HG02588 (cell line): ENCODE results near the gene MPPED1.

Experiments
- ATAC-seq: cut with Tn5 transposase; IDR thresholded peaks from one replicate; pipeline ENCODE4 v1.9.1; 2021; ENCODE audit warnings: mild to moderate bottlenecking, moderate library complexity; ENCODE audit not compliant: unreplicated experiment

Gene MPPED1

GRCh38 chr22:43535741-43536140, 123.9 kb downstream of the MPPED1 start:
- ATAC-seq: no peak

DNA sequence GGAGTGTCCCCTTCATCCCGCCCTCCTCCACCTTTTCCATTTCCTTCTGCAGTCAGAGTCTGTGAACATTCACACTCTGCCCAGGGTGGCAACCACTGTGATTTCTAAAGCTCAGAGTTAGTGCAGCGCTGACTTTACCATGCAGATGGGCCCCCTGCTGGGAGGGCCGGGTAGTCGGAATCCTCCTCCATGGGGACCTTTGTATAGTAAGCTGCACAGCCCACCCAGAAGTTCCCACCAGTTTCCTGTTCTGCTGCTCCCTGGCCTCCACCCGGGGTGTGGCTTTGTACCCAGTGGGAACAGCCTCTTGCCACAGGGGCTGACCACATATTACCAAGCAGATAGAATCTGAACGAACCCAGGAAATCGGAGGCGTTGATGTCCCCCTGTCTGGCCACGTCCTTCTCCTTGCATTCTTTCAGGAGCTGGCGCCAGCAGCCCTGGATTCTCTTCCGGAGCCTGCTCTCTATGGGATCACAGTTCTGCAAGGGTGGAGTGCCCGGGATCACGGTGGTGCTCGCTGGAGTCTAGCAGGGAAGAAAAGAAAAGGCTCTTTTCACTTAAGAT, 125.3 kb downstream of the MPPED1 start:
- no peak for ATAC-seq

DNA sequence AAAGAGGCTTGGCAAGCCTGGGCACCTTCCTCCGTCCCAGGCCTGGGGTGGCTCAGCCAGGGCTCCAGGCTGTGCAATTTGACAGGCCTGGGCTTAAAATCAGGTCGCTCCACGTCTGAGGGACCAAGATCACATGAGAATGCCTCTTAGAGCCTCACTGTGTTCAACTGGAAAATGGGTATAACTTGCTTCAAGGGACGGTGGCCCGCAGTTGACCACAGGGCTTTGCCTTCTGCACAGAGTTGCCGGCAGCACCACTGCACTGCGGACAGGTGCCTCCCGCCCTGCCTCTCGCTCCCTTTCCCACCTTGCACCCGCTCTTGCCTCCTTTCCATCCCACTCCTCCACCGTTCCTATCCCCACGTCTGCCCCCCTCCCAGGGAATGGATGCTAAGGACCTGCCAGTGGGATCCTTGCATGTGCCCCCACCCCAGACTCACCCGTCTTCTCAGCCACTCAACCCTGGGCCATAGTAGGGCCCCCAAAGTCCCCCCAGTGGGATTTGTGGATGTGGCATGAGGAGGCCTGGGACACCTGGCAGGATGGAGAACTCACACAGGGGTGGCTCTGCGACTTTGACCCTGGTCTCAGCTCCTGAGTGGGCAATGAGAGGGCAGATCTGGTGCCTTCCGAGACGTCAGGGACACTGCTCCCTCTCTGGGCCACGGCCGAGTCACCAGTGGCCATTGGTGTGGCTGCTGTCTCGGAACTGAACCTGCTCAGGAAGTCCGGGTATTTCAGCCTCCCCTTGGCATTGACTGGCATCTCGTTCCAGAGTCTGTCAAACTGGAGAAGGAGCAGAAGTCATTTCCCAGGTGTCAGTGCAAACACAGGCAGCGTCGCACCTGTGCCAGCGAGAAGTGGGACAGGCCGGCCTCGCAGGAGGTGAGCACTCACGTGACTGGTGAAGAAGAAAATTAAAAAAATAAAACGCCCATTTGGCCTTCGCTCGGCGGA, 128.0 kb downstream of the MPPED1 start:
- ATAC-seq: no peak

DNA sequence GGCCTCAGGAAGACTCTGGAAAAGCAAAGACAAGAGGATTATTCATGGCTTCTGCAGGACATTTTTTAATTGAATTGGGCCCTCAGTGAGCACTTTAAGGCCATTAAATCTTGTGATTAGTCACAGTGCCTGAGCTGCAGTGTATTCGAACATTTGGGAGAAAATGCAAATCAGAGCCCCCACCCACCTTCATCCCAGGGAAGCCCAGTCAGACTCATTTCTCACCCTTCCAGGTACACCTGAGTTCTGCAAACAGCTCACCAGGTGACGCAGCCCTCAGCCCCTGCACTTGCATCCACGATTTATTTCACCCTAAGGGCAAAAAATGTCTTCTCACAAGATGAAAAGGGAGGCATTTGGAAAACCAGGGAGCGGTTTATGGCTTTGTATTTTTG, 128.7 kb downstream of the MPPED1 start:
- ATAC-seq: no peak

DNA sequence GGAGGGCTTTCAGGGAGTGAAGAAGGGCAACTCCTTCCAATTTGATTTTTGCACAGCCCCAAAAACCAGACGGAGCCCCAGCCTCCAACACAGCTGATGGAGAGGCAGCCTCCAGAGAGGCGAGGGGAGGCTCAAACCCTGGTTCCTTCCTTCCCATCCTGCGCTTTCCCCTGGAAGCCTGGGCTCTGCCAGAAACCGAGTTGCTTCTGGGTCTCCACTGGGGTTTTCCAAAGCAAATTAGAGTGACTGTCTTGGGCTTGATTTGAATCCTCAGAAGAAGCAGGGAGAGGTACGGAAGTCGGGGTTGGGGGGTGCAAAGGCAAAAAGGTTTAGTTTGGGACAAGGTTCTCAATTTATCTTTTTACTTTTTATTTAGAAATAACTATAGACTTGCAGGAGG, 129.2 kb downstream of the MPPED1 start:
- ATAC-seq: no peak

DNA sequence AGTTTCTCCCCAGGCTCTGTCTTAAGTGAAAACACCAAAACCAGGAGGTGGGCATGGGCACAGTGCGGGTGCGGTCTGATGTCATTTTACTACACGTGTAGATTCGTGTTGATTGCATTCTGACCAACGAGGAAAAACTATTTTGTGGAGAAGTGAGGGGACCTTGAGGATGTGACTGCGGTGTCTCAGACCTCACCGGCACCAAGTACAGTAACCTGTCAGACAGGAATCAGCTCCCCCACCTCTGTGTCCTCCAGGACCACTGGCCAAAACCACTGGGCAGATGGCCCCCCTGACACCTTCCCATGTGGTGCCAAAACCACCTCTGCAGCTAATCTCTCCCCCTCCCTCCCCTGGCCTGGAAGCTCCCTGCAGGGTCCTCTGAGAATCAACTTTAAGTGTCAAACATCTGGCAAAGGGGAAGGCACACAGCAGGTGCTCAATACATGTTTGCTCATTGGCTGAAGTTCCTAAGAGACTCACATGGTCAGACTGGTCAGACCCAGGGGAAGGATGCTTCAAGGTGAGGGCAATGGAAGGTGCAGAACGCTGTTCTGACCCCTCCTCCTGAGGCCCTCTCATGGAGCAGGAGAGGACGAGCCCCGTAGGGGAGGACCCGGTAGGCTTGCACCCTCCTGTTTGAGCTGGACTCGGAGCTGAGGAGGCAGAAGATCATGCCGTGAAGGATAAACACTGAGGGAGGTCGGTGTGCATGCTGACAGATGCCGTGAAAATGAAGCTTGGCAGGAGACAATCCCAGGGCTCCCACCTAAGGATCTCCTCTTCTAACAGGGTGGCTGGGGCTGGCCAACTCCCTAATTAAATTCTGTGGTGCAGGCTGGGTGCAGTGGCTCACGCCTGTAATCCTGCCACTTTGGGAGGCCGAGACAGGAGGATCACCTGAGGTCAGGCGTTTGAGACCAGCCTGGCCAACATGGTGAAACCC, 129.9 kb downstream of the MPPED1 start:
- ATAC-seq: no peak

GRCh38 chr22:43542681-43543521, 131.1 kb downstream of the MPPED1 start:
- no peak for ATAC-seq

DNA sequence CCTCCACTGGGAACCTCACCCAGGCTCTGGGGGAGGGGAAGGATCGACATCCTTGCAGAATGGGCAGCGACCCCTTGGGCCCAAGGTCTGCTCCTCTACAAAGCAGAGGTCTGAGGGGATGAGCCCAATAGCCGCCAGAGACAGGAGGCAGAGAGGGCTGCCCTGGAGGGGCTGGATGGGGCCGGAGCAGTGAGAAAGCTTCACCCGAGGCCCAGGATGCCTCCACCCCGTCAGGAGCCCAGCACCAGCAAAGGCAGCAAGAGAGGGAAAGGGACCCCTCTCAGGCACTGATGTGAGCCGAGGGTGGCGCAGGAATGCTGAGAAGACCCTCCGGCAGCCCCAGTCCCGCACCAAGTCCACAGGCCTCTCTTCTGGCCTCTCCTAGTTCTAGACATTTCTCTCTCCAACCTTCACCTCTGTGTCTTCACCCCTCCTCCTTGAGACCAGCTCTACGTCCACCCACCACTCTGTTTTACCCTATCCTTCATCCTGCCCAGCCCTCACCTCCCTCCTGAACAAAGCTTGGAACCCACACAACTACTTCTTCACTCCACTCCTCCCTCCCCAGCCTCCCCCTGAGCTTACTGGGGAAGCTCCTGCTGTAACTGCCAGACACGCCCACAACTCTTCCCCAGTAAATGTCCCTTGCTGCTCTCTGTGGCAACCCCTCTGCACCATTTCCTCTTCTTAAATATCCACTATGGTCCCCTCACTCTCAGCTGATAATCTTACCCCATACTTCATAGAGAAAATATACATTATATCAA, 131.9 kb downstream of the MPPED1 start:
- no peak for ATAC-seq

- no peak for ATAC-seq
Measured at GRCh38 chr22:43544289-43544673, 132.5 kb downstream of the MPPED1 start.

DNA sequence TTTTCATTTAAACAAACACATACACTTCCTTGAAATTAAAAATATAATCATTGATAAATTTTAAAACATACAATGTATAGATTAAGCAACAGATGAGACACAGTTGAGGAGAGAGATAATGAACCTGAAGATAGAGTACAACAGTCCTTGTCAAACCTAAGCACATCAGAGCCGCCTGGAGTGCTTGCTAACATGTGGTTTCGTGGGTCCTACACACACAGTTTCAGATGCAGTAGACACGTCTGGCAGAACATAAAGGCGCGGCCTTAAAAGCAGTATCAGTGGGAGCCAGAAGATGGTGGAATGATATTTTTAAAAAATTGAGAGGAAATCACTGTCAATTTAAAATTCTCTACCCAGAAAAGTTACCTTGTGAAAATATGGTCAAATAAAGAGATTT, 134.4 kb downstream of the MPPED1 start:
- ATAC-seq: no peak

- ATAC-seq: no peak
Measured at GRCh38 chr22:43550024-43550620, 138.3 kb downstream of the MPPED1 start.

DNA sequence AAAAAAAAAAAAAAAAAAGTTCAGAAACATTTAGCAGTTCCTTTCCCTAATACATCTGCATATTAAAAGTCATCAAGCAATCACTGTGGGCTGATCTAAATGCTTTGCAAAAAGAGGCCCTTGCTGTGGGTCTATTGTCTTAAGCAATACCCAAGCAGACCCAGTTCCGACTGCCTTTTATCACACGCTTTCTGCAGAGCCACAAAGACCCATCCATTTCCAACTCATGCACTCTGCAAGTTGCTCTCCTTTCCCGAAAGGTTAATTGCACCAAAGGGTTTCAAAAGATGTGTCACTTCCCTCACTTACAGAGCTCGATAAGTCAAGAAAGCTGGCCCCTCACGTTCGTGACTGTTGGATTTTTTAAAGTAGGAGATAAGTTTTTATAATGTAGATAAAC, 138.9 kb downstream of the MPPED1 start:
- ATAC-seq: no peak

DNA sequence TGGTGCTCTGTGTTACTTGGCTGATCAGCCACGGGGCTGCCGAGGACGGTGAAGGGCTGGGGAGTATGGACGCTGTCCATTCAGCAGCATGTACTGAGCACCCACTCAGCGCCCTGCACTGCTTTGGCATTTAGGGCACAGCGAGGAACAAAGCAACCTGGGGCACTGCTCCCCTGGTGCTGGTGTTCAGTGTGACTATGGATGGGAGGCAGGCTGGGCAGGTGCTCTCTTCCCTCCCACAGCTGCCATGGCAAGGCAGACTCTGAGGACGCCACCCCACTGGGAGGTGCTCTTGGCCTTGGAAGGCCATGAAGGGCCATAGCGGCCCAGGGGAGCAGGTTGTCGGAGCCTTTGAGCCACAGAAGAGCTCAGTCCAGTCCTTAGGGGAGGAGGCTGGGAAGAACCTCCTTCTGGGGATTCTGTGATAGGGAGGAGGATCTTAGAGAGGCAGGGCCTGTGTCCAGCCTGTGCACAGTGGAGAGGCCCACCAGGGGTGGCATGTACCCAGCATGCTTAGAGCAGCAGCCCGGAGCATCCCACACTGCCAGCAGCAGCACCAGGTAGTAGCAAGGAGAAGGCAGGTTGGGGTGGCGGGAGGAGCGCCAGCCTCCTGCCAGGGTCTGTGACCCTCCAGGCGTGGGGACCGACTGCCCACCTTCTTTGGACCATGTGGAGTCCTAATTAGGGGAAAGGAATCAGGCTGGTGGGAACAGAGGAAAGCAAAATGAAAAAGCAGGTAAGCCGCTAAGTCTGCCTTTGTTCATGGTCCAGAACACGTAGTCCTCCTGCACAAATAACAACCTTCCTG, 141.8 kb downstream of the MPPED1 start:
- no peak for ATAC-seq

GRCh38 chr22:43554259-43554636, 142.4 kb downstream of the MPPED1 start:
- ATAC-seq: no peak

- no peak for ATAC-seq
Measured at GRCh38 chr22:43554694-43555365, 143.0 kb downstream of the MPPED1 start.

GRCh38 chr22:43555561-43556515, 144.0 kb downstream of the MPPED1 start:
- no peak for ATAC-seq
